Endothelial cell of hepatic sinusoid (primary cell): Measurements from ENCODE around the gene PDIA2.
"Not testable (repeated sequence)": the region's sequence is repeated elsewhere in the genome, so short reads cannot be mapped to it uniquely, and the experiment has no call there.

Source experiments
- in situ Hi-C: cut with HindIII; loops from 2 replicates; pipeline ENCODE4 v1.10.0; 2017; ENCODE audit warnings: low sequenced_read_pairs

Gene PDIA2

GRCh38 chr16:263182-263774, 19.7 kb upstream of the PDIA2 start:
- in situ Hi-C loops: no loop called here

- in situ Hi-C loops: no loop called here
Measured at GRCh38 chr16:263944-264343, 19.0 kb upstream of the PDIA2 start.

GRCh38 chr16:264440-264951, 18.5 kb upstream of the PDIA2 start:
- in situ Hi-C loops: no loop called here

- in situ Hi-C loops: no loop called here
Measured at GRCh38 chr16:265002-265529, 17.9 kb upstream of the PDIA2 start.

- in situ Hi-C loops: no loop called here
Measured at GRCh38 chr16:265711-266110, 17.3 kb upstream of the PDIA2 start.

- in situ Hi-C loops: no loop called here
Measured at GRCh38 chr16:266258-267164, 16.5 kb upstream of the PDIA2 start.

- in situ Hi-C loops: not testable (repeated sequence)
Measured at GRCh38 chr16:267562-267961, 15.4 kb upstream of the PDIA2 start.

GRCh38 chr16:268141-269053, 14.6 kb upstream of the PDIA2 start:
- in situ Hi-C loops: no loop called here

GRCh38 chr16:269061-269796, 13.7 kb upstream of the PDIA2 start:
- in situ Hi-C loops: no loop called here

- in situ Hi-C loops: no loop called here
Measured at GRCh38 chr16:270381-271255, 12.3 kb upstream of the PDIA2 start.

- in situ Hi-C loops: no loop called here
Measured at GRCh38 chr16:272633-273546, 10.1 kb upstream of the PDIA2 start.

GRCh38 chr16:273547-274421, 9.2 kb upstream of the PDIA2 start:
- in situ Hi-C loops: no loop called here

GRCh38 chr16:275041-275641, 7.8 kb upstream of the PDIA2 start:
- in situ Hi-C loops: no loop called here

GRCh38 chr16:275786-276232, 7.2 kb upstream of the PDIA2 start, which contains the start of gene RGS11:
RGS11 (minus strand) TSS chr16:275944; CDS start chr16:275911, 33 bp downstream.
- in situ Hi-C loops: no loop called here

GRCh38 chr16:276426-277077, 6.4 kb upstream of the PDIA2 start:
- in situ Hi-C loops: no loop called here

- in situ Hi-C loops: no loop called here
Measured at GRCh38 chr16:278863-279366, 4.0 kb upstream of the PDIA2 start.
